ENCODE data around the gene IQCE. TPM values are rescaled to one million over a fixed set of nuclear protein-coding genes. Genes with fewer than 3 reads are reported as not detected.
"Not testable (repeated sequence)": the region's sequence is repeated elsewhere in the genome, so short reads cannot be mapped to it uniquely, and the experiment has no call there.

Gene IQCE
- total and polyA plus RNA-seq, 9 donors = 4.4 to 19.2 (median 13.3) TPM

GRCh38 chr7:2607923-2608904, 49.4 kb downstream of the IQCE start:
- Histone ChIP-seq H3K9me3 (no peaks in the 10 kb centered on the region), H3K27me3 (no peaks in the 10 kb centered on the region), H3K4me1 (ENCODE audit: insufficient read depth) (no peaks in the 10 kb centered on the region), H3K4me3 (no peak overlapping the region), H3K27ac (no peak overlapping the region), H3K36me3 (no peaks in the 10 kb centered on the region)
- no peak for TF ChIP-seq EP300 (IDR thresholded peaks at IDR 0.05)
- 89 to 91% (median 90%) methylated on average over 37 of the region's 37 CpGs for WGBS, 3 donors
- no peak for DNase-seq
- intact Hi-C loops (cut with DNase I) = no loop called here

DNA sequence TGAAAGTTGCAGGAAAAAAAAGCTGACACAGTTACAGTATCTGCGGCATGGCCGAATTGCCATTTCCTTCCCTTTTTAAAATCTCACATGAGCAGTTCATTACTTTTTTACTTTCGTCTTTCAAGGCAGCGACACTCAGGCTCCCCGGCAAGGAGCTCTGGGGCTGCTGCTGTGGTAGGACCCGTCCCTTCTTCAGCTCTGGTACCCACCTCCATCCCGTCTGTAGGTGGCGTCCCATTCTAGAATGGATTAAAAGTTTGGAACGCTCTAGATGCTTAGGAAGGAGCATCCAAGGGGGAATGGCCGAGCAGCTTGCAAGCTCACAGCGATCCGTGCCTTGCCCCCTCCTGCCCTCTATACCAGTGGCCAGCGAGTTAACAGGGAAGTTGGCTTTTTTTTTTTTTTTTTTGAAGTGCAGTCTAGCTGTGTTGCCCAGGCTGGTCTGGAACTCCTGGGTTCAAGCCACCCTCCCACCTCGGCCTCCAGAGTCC, 50.2 kb downstream of the IQCE start:
- intact Hi-C loops (cut with DNase I) = no loop called here
- Histone ChIP-seq H3K9me3 (no peaks in the 10 kb centered on the region), H3K27ac (no peak overlapping the region), H3K4me1 (ENCODE audit: insufficient read depth) (no peaks in the 10 kb centered on the region), H3K36me3 (no peaks in the 10 kb centered on the region), H3K4me3 (no peak overlapping the region), H3K27me3 (no peaks in the 10 kb centered on the region)
- TF ChIP-seq EP300 (IDR thresholded peaks at IDR 0.05) (no peak), POLR2A (IDR thresholded peaks at IDR 0.05) (no peak), CTCF (IDR thresholded peaks at IDR 0.05) (no peak)
- DNase-seq = no peak
- 59 to 66% (median 62%) methylated on average over 14 of the region's 14 CpGs for WGBS, 3 donors

DNA sequence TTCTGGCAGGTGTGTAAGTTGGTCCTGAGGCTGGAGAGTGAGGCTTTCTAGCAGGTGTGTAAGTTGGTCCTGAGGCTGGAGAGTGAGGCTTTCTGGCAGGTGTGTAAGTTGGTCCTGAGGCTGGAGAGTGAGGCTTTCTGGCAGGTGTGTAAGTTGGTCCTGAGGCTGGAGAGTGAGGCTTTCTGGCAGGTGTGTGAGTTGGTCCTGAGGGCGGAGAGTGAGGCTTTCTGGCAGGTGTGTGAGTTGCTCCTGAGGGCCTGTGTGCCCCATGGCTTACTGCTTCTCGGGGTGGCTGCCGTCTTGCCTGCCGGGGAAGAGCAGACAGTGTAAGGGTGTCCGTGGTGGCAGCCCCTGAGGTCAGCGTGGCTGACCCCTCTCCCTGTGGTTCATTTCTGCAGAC, 50.9 kb downstream of the IQCE start:
- WGBS, 3 donors = 85 to 93% (median 90%) methylated on average over 6 of the region's 6 CpGs
- intact Hi-C loops (cut with DNase I); H3K36me3 ChIP-seq; H3K27ac ChIP-seq; DNase-seq; H3K9me3 ChIP-seq; H3K4me1 ChIP-seq (ENCODE audit: insufficient read depth); H3K27me3 ChIP-seq; H3K4me3 ChIP-seq: not testable (repeated sequence)

DNA sequence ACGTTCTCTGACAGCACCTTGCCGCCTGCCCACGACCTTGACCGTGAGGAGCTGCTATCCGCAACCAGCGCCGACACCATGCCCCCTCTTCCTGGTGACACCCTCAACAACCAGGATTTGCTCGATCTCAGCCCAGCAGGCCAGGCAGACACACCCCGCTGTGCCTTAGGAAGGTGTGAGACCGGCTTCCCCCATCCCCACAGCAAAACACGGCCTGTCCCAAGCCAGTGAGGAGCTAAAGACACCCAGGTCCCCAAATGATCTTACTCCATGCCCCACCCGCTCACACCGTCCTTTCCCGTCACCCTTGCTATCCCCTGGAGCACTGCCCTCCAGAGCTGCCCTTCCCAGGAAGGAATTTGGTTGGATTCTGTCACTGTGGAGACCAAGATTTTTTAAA, 51.7 kb downstream of the IQCE start:
- no peaks in the 10 kb centered on the region for H3K4me1 ChIP-seq (ENCODE audit: insufficient read depth)
- TF ChIP-seq POLR2A (IDR thresholded peaks at IDR 0.05) = no peak
- no peak for TF ChIP-seq EP300 (IDR thresholded peaks at IDR 0.05)
- no peak for TF ChIP-seq CTCF (IDR thresholded peaks at IDR 0.05)
- no peaks in the 10 kb centered on the region for H3K9me3 ChIP-seq
- DNase-seq = no peak
- H3K27ac ChIP-seq = no peak overlapping the region
- no peak overlapping the region for H3K4me3 ChIP-seq
- WGBS, 3 donors = 87 to 96% (median 90%) methylated on average over 14 of the region's 14 CpGs
- no peaks in the 10 kb centered on the region for H3K36me3 ChIP-seq
- intact Hi-C loops (cut with DNase I) = no loop called here
- no peaks in the 10 kb centered on the region for H3K27me3 ChIP-seq

GRCh38 chr7:2610898-2611297, 52.1 kb downstream of the IQCE start:
- Histone ChIP-seq H3K27ac (no peak overlapping the region), H3K9me3 (no peaks in the 10 kb centered on the region), H3K36me3 (no peaks in the 10 kb centered on the region), H3K4me3 (no peak overlapping the region), H3K4me1 (ENCODE audit: insufficient read depth) (no peaks in the 10 kb centered on the region), H3K27me3 (no peaks in the 10 kb centered on the region)
- no peak for TF ChIP-seq CTCF (IDR thresholded peaks at IDR 0.05)
- no peak for TF ChIP-seq EP300 (IDR thresholded peaks at IDR 0.05)
- no peak for TF ChIP-seq POLR2A (IDR thresholded peaks at IDR 0.05)
- 81 to 94% (median 94%) methylated on average over 6 to 14 of the region's 14 CpGs for WGBS, 3 donors
- no peak for DNase-seq
- intact Hi-C loops (cut with DNase I) = no loop called here

Measured in ovary (tissue), 9 donors.